Heart left ventricle (tissue), 16 donors: ENCODE data around the gene EP400. TPM values are rescaled to one million over a fixed set of nuclear protein-coding genes. Genes with fewer than 3 reads are reported as not detected.

Source experiments
- ATAC-seq, 4 donors: fragments of 200-7000 bp; cut with Tn5 transposase; one replicate each; pipeline ENCODE4 v1.9.1; 2020 to 2022; ENCODE audit warnings: moderate library complexity in 4 of 4, mild to moderate bottlenecking in 3 of 4, moderate number of reproducible peaks in 1 of 4
- DNase-seq, 5 donors: peaks; one replicate each; pipeline ENCODE4 v3.0.0-alpha.2; 2020
- H3K27ac ChIP-seq, 12 donors: fragments of 200-600 bp; sonication (generic) in 4 of 12; one replicate each; pipeline versions ENCODE4 v1.5.0 to v1.8.0; 2016 to 2022; ENCODE audit warnings: mild to moderate bottlenecking in 2 of 12
- H3K27me3 ChIP-seq, 9 donors: fragments of 200-600 bp; sonication (generic) in 2 of 9; one replicate each; pipeline versions ENCODE4 v1.5.1 to v1.8.0; 2016 to 2022; ENCODE audit warnings: mild to moderate bottlenecking in 3 of 9
- H3K36me3 ChIP-seq, 9 donors: fragments of 200-600 bp; sonication (generic) in 2 of 9; one replicate each; pipeline versions ENCODE4 v1.5.0 to v1.8.0; 2018 to 2022; ENCODE audit warnings: mild to moderate bottlenecking in 2 of 9
- H3K4me1 ChIP-seq, 12 donors: fragments of 200-600 bp; sonication (generic) in 4 of 12; one replicate each; pipeline versions ENCODE4 v1.5.0 to v1.8.0; 2016 to 2022; ENCODE audit warnings: mild to moderate bottlenecking in 3 of 12
- H3K4me3 ChIP-seq, 12 donors: fragments of 200-600 bp; sonication (generic) in 4 of 12; one replicate each; pipeline versions ENCODE4 v1.5.0 to v1.8.0; 2017 to 2022; ENCODE audit warnings: mild to moderate bottlenecking in 9 of 12, moderate library complexity in 4 of 12
- H3K9me3 ChIP-seq, 12 donors: fragments of 200-600 bp; sonication (generic) in 4 of 12; one replicate each; pipeline versions ENCODE4 v1.5.0 to v1.8.0; 2016 to 2022; ENCODE audit warnings: mild to moderate bottlenecking in 1 of 12
- POLR2A ChIP-seq, 2 donors: fragments of 450-650 bp; IDR thresholded peaks; one replicate each; pipeline ENCODE4 v1.6.1; 2017; ENCODE audit warnings: antibody characterized with exemption in 2 of 2, mild to moderate bottlenecking in 2 of 2, moderate library complexity in 2 of 2
- whole genome bisulfite sequencing, 4 donors: extraction: QIAGEN DNeasy Blood & Tissue Kit in 2 of 4; methylation state at CpG; one replicate each; pipeline versions ENCODE4 v1.1.5 to v1.1.7; 2013 to 2018; 5-methylcytosine and 5-hydroxymethylcytosine counted together
- intact Hi-C, 10 donors: fragments of 100-400 bp; cut with DNase I; formaldehyde crosslinking; loops; one replicate each; pipeline versions ENCODE4 v1.11.1 to v1.14.2; 2022
- polyA plus RNA-seq, 2 donors: library from polyadenylated mRNA; stranded (reverse); fragments of 200-250 nt; gene quantifications; one replicate each; pipeline ENCODE4 v1.2.3, GENCODE V29; 2013
- total RNA-seq, 9 donors: library from RNA; depleted of rRNA in 2 of 9; stranded (reverse); fragments of >200 nt in 2 of 9; fragmentation: NEBNext Ultra II Directional in 3 of 9; extraction: Animal tissue kit (Norgen Biotek cat#: 25700) in 3 of 9; gene quantifications; one replicate each; pipeline versions ENCODE4 v1.1.0 to v1.2.4, GENCODE V29; 2016 to 2023
- TF ChIP-seq, protein P1 (sequence below), 12 donors: fragments of 200-600 bp; sonication (generic) in 4 of 12; IDR thresholded peaks; one replicate each; pipeline versions ENCODE4 v1.5.0 to v1.8.0; 2018 to 2022; ENCODE audit warnings: antibody characterized with exemption in 12 of 12, mild to moderate bottlenecking in 5 of 12
- donor health status: ischemic (EF 13 %, LVEDD 7.1; RV severe dilation, severe dysfunction).
- donor health status: healthy with polysubstance abuse.
- donor health status: DM: no; HTN: yes; CAD: no.
- donor health status: DM: no; HTN: no; CAD: no.
- donor health status: ischemic (EF 25% LVEDD 6.9; RV normal size, moderate dysfunction).
- donor health status: ischemic (EF 25% LVEDD 5.7; RV mildly dilated, moderate dysfunction).
- donor health status: healthy.
- donor health status: DM: yes; HTN: yes; CAD: no.
- donor health status: ischemic (EF 35%, LVEDD 5.7; RV mildly dilated, moderate dysfunction).
- donor health status: nonischemic (EF 11% LVEDD 7.7; RV severe dilation, severe dysfunction).
- donor health status: DM: yes; HTN: yes; CAD: no.
- donor health status: PGD.
- donor health status: ischemic (EF 29% LVEDD 5.4; RV normal size, mild dysfunction).
- donor health status: nonischemic (EF 23%, LVEDD 6.1; RV moderate dilation, normal function).

Gene EP400
- total and polyA plus RNA-seq, 11 donors: 9.8 to 27.8 (median 13.5) TPM

DNA sequence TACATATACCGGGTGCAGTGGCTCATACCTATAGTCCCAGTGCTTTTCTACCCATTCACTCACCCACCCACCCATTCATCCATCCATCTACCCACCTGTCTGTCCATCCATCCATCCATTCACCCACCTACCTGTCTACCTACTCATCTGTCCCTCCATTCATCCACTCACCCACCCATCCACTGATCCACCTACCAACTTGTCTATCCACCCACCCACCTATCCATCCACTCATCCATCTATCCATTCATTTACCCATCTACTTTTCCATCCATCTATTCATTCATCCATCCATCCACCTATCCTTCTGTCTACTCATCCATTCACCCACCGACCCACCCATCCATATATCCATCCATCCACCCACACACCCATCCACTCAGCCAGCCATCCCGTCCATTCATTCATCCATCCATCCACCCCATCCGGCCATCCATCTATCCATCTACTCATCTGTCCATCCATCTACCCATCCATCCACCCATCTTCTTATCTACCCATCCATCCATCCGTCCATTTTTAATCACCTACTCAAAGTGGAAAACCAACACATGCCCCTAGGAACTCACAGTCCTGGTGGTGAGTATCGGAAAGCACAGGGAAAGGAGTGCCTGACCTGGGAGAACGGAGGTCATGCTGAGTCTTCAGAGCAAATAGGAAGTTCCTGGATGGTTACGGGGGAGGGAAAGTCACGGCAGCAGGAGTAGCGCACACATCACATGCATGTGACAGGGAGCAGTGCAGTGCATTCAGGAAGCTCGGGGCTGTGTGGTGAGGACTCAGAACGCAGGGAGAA lies 174.4 kb downstream of the EP400 start:
- no peak for TF ChIP-seq POLR2A (IDR thresholded peaks at IDR 0.05)
- TF ChIP-seq, protein P1, sequence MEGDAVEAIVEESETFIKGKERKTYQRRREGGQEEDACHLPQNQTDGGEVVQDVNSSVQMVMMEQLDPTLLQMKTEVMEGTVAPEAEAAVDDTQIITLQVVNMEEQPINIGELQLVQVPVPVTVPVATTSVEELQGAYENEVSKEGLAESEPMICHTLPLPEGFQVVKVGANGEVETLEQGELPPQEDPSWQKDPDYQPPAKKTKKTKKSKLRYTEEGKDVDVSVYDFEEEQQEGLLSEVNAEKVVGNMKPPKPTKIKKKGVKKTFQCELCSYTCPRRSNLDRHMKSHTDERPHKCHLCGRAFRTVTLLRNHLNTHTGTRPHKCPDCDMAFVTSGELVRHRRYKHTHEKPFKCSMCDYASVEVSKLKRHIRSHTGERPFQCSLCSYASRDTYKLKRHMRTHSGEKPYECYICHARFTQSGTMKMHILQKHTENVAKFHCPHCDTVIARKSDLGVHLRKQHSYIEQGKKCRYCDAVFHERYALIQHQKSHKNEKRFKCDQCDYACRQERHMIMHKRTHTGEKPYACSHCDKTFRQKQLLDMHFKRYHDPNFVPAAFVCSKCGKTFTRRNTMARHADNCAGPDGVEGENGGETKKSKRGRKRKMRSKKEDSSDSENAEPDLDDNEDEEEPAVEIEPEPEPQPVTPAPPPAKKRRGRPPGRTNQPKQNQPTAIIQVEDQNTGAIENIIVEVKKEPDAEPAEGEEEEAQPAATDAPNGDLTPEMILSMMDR (IDR thresholded peaks at IDR 0.05): no peak
- ATAC-seq: peak in 1 of 4 donors; percentile 11
- H3K4me3 ChIP-seq: no peak overlapping the region
- no peak overlapping the region for H3K27ac ChIP-seq
- intact Hi-C loops: no loop called here
- H3K27me3 ChIP-seq: no peaks in the 10 kb centered on the region
- 86 to 97% (median 96%) methylated on average over 12 of the region's 12 CpGs for WGBS, 4 donors
- peaks cover 2 to 90% (median 72%) of the 10 kb centered on the region in 9 donors for H3K36me3 ChIP-seq
- no peak for DNase-seq
- H3K4me1 ChIP-seq: no peaks in the 10 kb centered on the region
- peaks cover 0 to 18% (median 4%) of the 10 kb centered on the region in 12 donors for H3K9me3 ChIP-seq

DNA sequence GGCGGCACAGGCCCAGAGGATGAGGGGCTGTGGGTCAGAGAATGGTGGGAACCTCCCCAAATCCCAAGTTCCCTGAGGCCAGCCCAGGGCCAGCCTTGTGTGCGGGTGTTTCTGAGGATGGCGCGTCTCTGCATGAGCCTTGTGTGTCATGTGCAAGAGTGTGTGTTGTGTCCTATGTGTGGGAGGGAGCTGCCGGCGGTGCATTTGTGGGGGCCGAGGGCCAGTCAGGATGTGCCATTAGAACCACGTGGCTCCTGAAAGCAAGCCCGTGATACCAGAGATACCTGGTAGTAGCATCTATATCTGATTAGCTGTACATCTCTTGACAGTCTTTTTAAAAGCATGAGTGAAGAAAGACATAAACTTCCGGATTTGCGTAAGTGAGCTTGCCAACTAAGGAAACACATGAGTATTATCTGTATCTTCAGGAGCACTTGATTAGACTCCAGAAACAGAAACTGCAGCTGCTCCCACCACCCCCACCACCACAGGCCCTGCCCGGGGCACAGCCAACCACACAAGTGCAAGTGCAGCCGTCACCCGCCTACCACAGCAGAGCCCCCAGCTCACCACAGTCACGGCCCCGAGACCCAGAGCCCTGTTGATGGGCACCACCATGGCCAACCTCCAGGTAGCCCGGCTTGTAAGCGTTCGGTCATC lies 175.2 kb downstream of the EP400 start:
- no peak for TF ChIP-seq POLR2A (IDR thresholded peaks at IDR 0.05)
- TF ChIP-seq, protein P1 (IDR thresholded peaks at IDR 0.05): no peak
- DNase-seq: no peak
- peak in 1 of 4 donors; percentile 20 for ATAC-seq
- Histone ChIP-seq H3K27ac (no peak overlapping the region), H3K4me3 (no peak overlapping the region), H3K36me3 (peaks cover 2 to 97% (median 72%) of the 10 kb centered on the region in 9 donors), H3K9me3 (peaks cover 0 to 18% (median 4%) of the 10 kb centered on the region in 12 donors), H3K4me1 (no peaks in the 10 kb centered on the region), H3K27me3 (no peaks in the 10 kb centered on the region)
- intact Hi-C loops: no loop called here
- 86 to 98% (median 97%) methylated on average over 19 of the region's 19 CpGs for WGBS, 4 donors

DNA sequence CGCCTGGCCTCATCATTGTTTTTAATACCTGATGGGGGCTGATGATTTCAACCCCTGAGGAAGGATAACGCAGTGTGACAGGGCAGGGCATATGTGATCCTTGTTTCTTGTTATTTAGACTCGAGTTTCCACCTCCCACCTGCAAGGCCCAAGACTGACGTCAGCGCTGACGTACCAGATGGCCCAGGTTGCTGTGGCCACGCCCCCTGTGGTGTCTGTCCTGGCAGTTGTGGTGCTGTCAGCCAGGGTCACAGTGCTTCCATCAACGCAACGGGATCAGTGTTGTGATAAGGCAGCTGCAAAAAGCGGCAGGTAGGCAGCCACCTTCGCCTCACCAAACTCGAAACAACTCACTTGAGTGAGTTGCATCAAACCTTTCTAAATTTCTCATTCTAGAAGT lies 176.0 kb downstream of the EP400 start:
- Histone ChIP-seq H3K4me3 (no peak overlapping the region), H3K4me1 (no peaks in the 10 kb centered on the region), H3K36me3 (peaks cover 2 to 89% (median 64%) of the 10 kb centered on the region in 9 donors), H3K27me3 (no peaks in the 10 kb centered on the region), H3K27ac (no peak overlapping the region), H3K9me3 (peaks cover 0 to 18% (median 4%) of the 10 kb centered on the region in 12 donors)
- TF ChIP-seq, protein P1 (IDR thresholded peaks at IDR 0.05): no peak
- TF ChIP-seq POLR2A (IDR thresholded peaks at IDR 0.05): no peak
- intact Hi-C loops: no loop called here
- WGBS, 4 donors: 95 to 98% (median 97%) methylated on average over 12 of the region's 12 CpGs
- no peak for DNase-seq
- no peak for ATAC-seq

DNA sequence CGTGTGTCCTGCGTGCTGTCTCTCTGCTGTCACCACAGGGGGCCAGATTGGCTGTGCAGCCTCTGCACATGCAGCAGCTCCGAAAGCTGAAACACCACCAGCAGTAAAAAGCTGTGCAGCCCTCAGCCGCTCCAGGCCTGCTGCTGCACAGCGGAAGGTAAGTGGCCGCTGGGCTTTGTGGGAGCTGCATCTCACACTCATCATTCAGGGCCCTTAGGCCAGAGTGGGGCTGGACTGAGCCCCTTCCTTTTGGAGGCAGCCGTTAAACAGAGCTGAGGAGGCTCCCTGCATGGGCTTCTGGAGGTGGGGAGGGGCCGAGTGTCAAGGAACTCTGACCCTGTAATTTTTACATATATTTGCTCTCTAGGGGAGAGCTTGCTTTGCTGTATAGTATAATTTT lies 177.3 kb downstream of the EP400 start:
- Histone ChIP-seq H3K27ac (no peak overlapping the region), H3K4me3 (no peak overlapping the region), H3K4me1 (no peaks in the 10 kb centered on the region), H3K36me3 (peaks cover 2 to 76% (median 51%) of the 10 kb centered on the region in 9 donors), H3K27me3 (no peaks in the 10 kb centered on the region), H3K9me3 (peaks cover 0 to 18% (median 4%) of the 10 kb centered on the region in 12 donors)
- WGBS, 4 donors: 97 to 99% (median 99%) methylated on average over 7 to 8 of the region's 8 CpGs
- intact Hi-C loops: no loop called here
- DNase-seq (no peak), ATAC-seq (no peak)
- TF ChIP-seq POLR2A (IDR thresholded peaks at IDR 0.05): no peak
- TF ChIP-seq, protein P1 (IDR thresholded peaks at IDR 0.05): no peak
